HG02884 (cell line): ENCODE measurements around the gene BTRC.
"Not testable (repeated sequence)": the region's sequence is repeated elsewhere in the genome, so short reads cannot be mapped to it uniquely, and the experiment has no call there.

Experiments
- ATAC-seq: cut with Tn5 transposase; IDR thresholded peaks from one replicate; pipeline ENCODE4 v1.9.1; 2021; ENCODE audit warnings: mild to moderate bottlenecking, moderate library complexity; ENCODE audit not compliant: unreplicated experiment

Gene BTRC

DNA sequence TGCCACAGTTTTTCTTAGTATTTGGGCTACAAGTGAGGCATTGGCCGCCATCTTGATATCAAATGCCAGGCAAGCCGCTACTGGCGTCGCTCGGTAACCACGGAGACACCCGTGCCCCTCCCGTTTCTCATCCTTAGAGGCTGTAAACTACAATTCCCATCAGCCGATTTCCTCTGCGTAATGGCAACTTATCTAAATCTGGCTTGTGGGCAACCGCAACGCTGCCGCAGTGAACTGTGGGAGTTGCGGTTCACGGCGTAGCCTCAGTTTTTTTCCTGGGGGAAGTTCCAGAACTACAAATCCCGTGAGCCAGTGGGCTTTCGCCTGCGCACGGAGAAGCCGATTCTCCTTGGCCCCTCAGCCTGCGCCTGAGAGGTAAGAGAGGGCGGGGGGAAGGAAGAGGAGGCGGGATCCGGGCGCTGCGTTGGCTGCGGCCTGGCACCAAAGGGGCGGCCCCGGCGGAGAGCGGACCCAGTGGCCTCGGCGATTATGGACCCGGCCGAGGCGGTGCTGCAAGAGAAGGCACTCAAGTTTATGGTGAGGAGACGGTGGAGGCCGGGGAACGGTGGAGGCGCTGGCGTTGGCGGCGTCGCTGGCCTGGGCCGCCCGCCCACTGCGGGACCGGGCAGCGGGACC is at the start of gene BTRC:
Gene BTRC (plus strand): TSS at position 474 of the 636 bp plus-strand sequence. CDS start 16 bp downstream, at position 490.
- peak; percentile 92 for ATAC-seq

DNA sequence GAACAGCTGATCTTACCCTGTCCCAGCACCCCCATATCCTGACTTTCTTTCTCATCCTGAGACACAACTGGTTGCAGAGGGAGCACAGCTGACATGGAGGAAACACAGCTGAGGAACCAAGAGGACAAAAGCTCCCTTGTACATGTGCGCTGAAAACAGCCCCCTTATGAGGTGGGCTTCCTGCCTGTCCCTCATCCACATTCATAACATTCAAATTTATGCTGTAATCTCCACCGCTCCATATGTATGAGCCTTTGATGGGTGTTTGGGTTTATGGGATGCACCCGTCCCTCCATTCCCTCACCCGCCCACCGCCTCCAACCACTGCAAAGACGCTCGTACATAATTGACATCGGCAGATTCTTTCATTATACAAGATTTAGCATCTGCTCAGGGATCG is 49.6 kb upstream of the BTRC start:
- ATAC-seq = no peak

DNA sequence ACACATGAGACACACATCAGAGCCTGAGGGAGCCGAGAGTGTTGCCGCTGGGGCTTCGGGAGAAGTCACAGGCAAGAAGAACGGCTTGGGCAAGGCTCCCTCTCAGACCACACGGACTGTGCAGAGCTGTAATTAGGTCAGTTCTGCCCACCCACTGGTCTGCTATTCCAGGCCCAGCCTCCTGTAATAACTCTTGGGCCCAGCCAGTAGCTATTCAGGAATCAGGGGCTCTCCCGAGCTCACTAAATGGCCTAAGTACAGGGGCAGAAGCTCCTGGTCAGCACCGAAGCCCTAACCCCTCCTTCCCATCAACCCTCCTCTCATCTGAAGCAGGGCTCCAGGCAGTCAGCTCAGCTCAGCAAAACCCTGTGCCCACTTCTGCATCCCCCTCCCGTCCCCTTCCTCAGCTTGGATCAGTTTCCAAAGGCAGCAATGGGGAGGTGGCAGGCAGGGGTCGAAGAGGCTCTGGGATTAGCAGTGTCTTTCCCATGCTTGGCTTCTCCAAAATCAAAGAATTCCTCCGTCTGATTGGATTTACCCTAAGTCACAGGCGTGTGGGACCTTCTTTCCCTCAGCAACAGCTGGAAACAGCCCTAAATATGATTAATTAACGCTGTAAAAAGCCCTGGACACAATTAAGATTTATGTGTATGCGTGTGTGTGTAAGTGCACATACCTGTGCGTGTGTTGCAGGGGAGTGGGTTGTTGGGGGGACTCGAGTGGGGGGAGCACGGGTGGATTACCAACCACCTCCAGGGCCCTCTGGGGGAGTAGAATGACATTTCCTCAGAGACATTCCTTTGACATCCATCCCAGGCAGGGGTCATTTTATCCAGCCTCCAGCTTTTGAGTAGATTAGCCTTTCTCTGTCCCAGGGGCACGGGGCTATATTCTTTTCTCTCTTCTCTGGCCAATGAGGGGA is 48.4 kb upstream of the BTRC start:
- no peak for ATAC-seq

DNA sequence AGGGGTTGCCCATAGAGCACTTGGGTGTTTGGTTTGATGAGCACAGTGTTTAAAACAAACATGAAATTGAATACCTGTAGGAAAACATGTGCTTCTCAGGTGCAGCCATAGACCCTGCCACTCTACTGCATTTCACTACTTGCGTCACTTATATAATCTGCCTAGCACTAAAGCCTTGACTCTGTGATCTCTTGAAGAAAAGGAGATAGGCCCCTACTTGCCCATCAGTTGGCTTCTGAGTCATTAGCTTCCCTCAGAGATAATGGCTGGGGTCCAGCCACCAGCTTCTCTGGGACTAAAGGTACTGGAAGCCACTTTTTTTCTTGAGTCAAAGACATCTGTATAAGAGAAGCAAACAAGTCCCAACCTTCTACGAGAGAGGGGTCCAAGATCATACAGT is 45.9 kb upstream of the BTRC start:
- no peak for ATAC-seq

DNA sequence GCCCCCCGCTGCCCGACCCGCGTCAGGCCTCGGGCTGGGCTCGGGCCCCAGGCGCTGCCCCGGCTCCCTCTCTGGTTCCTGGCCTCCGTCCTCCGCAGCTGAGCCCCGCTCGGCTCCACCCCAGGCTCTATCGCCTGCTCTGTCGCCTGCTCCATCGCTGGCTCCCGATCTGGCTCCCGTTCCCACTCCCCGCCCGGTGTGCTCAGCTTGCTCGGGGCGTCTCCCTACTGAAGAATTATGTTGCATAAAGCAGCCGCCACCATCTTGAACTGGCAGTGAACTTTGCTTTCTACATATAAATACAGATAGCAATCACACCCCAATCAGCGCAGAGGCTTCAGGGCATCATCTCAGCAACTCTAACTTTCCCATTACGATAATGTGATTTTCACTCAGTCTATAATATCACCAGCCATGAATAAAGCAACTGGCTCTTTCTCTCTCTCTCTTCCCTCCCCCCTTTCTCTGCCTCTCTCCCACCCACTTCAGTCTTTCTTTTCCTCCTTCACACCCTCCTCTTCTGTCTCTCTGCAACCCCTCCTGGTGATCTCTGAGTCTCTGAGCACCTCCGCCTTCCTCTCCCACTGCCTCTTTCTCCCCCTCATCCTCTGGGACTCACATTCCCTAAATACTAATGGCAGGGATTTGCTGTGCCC is 43.3 kb upstream of the BTRC start:
- no peak for ATAC-seq

GRCh38 chr10:101311185-101312066 is 42.5 kb upstream of the BTRC start:
- no peak for ATAC-seq

DNA sequence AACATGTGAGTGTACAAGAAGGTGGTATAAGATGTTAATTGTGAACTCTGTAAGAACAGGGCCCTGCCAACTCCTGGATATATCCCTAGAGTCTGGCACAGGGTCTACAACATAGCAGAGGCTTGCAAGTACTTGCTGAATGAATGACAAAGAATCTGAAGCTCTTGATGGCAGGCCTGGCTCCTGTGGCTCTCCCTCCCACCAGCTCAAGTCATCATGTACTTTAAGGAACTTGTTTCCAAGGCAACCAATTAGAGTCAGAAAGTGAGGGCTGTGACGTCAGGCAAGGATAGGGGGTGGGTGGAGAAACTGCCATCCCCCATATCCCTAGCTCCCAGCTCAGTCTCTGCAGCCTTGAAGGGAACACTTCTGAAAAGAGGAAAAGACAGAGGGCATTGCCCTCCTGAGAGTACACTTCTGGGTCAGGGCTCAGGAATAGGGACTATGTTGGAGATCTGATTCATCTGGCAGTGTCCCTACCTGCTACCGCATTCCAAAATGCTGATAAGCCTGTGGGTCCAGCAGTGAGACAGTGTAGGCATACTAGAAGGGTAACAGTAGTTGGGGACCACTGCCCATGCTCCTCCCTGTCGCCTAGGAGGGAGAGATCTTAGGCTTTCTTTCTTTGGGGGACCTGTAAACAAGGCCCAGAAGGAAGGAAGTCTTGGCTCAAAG is 34.6 kb upstream of the BTRC start:
- no peak for ATAC-seq

- no peak for ATAC-seq
Observed at GRCh38 chr10:101321073-101321472, 32.9 kb upstream of the BTRC start.

DNA sequence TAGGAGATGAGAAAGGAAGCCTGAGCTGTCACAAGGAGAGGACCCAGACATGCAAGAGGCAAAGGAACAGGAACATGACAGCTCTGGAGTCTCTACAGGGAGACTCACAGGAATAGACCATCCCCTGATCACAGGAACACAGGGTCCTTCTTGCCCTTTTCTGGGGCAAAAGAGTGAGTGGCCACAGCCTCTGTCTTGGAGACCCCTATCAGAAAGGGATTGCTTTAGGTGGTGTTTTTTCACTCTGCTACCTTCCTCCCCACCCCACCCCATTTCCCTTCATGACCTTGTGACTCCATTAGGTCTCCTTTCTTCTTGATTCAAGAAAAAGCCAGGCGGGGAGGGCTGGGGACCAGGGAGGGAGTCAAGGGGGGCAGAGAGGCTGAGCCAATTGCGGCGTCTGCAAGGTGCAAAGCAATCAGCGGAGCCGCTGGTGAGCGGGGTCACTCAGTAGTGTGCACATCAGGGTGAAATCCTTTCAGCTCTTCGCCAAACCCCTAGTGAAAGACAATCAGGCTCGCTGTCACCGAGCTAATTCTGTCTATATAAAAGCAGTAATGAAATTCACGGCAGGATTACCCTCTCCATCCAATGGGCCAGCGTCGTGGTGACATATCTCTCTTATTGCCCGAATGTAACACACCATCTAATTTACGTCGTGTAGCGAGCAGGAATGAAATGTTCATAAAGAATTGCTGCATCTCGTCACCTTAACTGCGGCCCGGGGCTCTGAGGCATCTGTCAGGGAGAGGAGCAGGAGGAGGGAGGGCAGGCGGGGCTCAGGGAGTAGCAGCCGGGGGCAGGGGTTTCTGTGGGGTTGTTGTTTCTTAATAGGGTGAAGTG is 31.5 kb upstream of the BTRC start:
- ATAC-seq = no peak

- no peak for ATAC-seq
Observed at GRCh38 chr10:101323495-101323894, 30.5 kb upstream of the BTRC start.

DNA sequence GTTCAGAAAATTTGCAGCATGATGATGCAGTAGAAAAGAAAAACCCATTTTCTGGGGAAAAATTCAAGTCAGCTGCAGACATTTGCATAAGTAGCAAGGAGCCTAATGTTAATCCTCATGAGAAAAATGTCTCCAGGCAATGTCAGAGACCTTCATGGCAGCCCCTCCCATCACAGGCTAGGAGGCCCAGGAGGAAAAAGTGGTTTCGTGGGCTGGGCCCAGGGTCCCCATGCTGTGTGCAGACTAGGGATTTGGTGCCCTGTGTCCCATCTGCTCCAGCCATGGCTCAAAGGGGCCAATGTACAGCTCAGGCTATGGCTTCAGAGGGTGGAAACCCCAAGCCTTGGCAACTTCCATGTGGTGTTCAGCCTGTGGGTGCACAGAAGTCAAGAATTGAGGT is 26.5 kb upstream of the BTRC start:
- not testable (repeated sequence) for ATAC-seq

GRCh38 chr10:101329341-101330032 is 24.5 kb upstream of the BTRC start:
- no peak for ATAC-seq

DNA sequence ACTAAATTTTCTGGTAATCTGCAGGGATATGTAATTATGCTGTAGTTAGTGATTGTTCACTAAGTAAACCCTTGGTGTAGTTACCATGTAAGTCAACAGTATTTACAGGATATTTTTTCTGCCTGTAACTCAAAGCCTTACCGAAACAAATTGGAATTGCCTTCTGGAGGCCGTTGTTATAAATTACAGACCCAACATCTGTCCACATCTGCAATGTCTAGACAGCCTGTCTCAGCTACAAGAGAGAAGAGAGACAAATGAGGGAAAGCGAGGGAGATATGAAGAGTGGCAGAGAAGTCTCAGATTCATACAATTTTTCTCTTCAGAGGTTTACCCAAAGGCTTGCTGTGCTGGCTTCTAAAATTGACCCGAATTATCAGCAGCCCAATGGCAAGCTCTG is 23.7 kb upstream of the BTRC start:
- no peak for ATAC-seq

GRCh38 chr10:101330631-101331225 is 23.2 kb upstream of the BTRC start:
- ATAC-seq = no peak

DNA sequence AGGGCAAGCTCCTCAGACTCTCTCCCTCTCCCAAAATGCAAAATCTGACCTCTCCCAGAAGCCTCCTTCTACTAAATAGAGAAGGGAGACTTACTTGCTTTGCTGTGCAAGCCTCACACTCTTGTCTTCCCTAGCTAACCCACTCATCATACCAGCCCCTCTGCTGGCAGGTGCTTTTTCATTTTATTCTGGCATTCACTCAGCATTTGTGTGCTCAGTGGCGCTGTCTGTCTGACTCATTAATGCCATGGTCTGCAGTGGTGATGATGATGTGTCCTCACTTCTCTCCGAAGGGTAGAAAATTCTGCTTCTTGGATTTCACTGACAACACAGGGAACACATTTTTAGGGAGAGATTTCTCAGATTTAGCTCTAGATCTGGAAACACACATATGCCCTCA is 22.0 kb upstream of the BTRC start:
- ATAC-seq = no peak

GRCh38 chr10:101334259-101334658 is 19.7 kb upstream of the BTRC start:
- ATAC-seq = not testable (repeated sequence)

DNA sequence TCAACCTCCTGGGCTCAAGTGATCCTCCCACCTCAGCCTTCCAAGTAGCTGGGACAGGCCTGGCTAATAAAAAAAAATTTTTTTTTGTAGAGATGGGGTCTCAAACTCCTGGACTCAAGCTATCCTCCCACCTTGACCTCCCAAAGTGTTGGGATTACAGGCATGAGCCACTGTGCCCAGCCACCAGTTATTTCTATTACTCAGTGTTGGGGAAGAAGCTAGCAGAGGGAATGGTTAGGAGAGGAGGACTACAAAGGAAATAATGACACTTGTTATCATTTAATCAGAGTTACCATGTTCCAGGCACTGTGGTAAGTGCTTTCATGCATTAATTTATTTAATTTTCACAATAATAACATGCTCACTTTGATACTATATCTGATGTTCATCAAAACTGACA is 17.6 kb upstream of the BTRC start:
- ATAC-seq = no peak

GRCh38 chr10:101337836-101338235 is 16.1 kb upstream of the BTRC start:
- ATAC-seq = no peak
